Osteocyte (in vitro differentiated cells): ENCODE results near the gene INPP5D. TPM values are rescaled to one million over a fixed set of nuclear protein-coding genes. Genes with fewer than 3 reads are reported as not detected.

Source experiments
- DNase-seq: peaks from one replicate; pipeline ENCODE4 v3.0.0; 2021; ENCODE audit warnings: mixed read lengths; ENCODE audit not compliant: unreplicated experiment; ENCODE audit errors: extremely low spot score
- H3K27ac Mint-ChIP-seq: one replicate; pipeline ENCODE4 v1.8.0; 2021; ENCODE audit warnings: mild to moderate bottlenecking, mixed read lengths; ENCODE audit not compliant: unreplicated experiment
- H3K27me3 Mint-ChIP-seq: one replicate; pipeline ENCODE4 v1.8.0; 2021; ENCODE audit warnings: mixed read lengths; ENCODE audit not compliant: unreplicated experiment
- H3K36me3 Mint-ChIP-seq: one replicate; pipeline ENCODE4 v1.8.0; 2021; ENCODE audit warnings: mixed read lengths; ENCODE audit not compliant: unreplicated experiment
- H3K4me1 Mint-ChIP-seq: one replicate; pipeline ENCODE4 v1.8.0; 2021; ENCODE audit warnings: mixed read lengths; ENCODE audit not compliant: unreplicated experiment
- H3K4me3 Mint-ChIP-seq: one replicate; pipeline ENCODE4 v1.8.0; 2021; ENCODE audit warnings: mild to moderate bottlenecking, moderate library complexity, mixed read lengths; ENCODE audit not compliant: unreplicated experiment
- H3K9me3 Mint-ChIP-seq: one replicate; pipeline ENCODE4 v1.8.0; 2021; ENCODE audit warnings: mixed read lengths; ENCODE audit not compliant: unreplicated experiment
- total RNA-seq: library from RNA; stranded (reverse); gene quantifications from 2 replicates; pipeline ENCODE4 v1.2.1, GENCODE V29; 2021
- TF ChIP-seq, protein P1 (sequence below): fragments of 200-600 bp; sonication (generic); IDR thresholded peaks from 2 replicates; pipeline ENCODE4 v1.5.0; 2021; ENCODE audit warnings: antibody characterized with exemption, mild to moderate bottlenecking, moderate library complexity

The INPP5D gene
- total RNA-seq, 1 donor from 2014 or later: 0.40 TPM

GRCh38 chr2:233055362-233055761, 4.8 kb upstream of the INPP5D start:
- Mint-ChIP-seq H3K9me3 (no peaks in the 10 kb centered on the region), H3K4me3 (no peak overlapping the region), H3K4me1 (peaks cover 15% of the 10 kb centered on the region), H3K27me3 (peaks cover 28% of the 10 kb centered on the region), H3K36me3 (no peaks in the 10 kb centered on the region), H3K27ac (no peak overlapping the region)
- DNase-seq: no peak
- TF ChIP-seq, protein P1, sequence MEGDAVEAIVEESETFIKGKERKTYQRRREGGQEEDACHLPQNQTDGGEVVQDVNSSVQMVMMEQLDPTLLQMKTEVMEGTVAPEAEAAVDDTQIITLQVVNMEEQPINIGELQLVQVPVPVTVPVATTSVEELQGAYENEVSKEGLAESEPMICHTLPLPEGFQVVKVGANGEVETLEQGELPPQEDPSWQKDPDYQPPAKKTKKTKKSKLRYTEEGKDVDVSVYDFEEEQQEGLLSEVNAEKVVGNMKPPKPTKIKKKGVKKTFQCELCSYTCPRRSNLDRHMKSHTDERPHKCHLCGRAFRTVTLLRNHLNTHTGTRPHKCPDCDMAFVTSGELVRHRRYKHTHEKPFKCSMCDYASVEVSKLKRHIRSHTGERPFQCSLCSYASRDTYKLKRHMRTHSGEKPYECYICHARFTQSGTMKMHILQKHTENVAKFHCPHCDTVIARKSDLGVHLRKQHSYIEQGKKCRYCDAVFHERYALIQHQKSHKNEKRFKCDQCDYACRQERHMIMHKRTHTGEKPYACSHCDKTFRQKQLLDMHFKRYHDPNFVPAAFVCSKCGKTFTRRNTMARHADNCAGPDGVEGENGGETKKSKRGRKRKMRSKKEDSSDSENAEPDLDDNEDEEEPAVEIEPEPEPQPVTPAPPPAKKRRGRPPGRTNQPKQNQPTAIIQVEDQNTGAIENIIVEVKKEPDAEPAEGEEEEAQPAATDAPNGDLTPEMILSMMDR: no peak

DNA sequence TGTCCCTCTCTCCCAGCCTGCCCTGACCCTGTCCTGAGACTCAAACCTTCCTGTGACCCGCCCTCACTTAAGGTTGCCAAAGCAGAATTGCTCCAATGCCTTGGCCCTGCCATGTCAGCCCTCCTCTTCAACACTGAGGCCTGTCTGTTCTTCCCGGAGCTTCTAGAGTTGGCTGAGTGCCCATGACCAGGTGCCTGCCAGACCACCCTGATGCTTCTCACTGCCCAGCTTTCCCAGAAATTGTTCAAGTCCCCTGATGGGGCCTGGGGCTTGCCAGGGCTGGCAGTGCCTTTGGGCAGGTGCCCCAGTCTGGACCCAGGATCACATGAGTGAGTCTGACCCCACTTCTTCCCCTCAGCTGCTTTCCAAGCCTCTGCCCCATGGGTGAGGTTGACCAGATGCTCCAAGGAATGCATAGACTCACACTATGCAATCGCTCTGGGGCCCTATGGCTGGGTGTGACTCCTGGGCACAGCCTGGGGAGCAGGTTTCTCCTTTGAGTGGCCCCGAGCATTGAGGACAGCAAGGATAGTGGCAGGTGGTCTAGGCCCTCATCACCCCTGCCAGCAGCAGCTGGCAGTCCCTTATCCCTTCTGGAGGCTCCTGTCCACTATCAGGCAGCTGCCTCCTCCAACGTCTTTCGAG, 3.1 kb upstream of the INPP5D start:
- Mint-ChIP-seq H3K36me3 (no peaks in the 10 kb centered on the region), H3K27me3 (peaks cover 20% of the 10 kb centered on the region), H3K4me1 (peaks cover 26% of the 10 kb centered on the region), H3K4me3 (no peak overlapping the region), H3K9me3 (no peaks in the 10 kb centered on the region), H3K27ac (no peak overlapping the region)
- DNase-seq: no peak
- TF ChIP-seq, protein P1: no peak

DNA sequence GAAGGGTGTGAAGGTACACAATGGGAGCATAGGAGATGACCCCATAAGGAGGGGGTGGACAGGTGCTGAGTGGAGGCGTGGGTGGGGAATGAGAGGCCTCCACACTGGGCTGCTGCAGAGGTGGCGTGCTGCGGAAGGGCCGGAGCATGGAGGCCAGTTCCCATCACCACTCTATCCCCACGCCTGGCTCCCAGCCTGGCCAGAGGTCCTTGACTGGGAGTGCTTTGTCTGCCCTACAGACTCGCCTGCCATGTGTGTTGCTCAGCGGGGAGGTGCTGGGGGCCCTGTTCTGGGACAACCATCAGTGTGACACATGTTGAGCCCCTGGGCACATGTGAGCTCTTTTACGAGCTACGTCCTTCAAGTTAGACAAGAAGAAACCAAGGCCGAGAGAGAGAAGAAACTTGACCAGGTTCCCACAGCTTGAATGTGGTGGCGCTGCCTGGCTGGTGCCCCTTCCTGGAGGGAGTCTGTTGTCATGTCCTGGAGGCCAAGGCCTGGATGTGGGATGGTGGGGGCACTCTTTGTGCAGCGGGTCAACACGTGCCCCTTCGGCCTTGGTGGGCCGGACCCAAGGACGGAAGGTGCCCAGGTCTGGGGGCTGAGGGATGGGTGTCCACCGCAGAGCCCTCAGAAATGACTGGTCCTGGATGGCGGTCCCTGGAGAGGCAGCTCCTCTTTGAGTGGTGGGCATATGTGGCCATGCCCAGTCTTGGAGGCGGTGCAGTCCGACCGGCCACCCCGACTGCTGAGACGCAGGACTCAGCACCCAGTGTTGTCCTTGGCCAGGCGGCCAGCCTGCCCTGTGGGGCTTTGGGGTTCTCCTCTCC, 1.2 kb upstream of the INPP5D start:
- Mint-ChIP-seq H3K4me3 (no peak overlapping the region), H3K36me3 (no peaks in the 10 kb centered on the region), H3K4me1 (peaks cover 28% of the 10 kb centered on the region), H3K27me3 (peaks cover 10% of the 10 kb centered on the region), H3K27ac (no peak overlapping the region), H3K9me3 (no peaks in the 10 kb centered on the region)
- no peak for DNase-seq
- TF ChIP-seq, protein P1: no peak

DNA sequence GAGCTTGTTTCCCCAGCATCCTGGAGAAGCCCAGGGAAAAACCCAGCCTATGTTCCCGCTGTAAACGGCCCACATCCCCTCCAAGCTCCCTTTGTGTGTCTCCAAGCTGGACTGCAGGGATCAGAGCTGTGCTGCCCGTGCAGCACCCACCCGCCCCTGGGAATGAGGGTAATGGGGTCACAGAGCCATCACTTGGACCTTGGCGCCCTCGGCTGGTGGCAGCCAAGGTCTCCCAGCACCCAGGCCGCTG, 670 bp upstream of the INPP5D start:
- Mint-ChIP-seq H3K27me3 (peaks cover 10% of the 10 kb centered on the region), H3K4me1 (peaks cover 22% of the 10 kb centered on the region), H3K4me3 (no peak overlapping the region), H3K27ac (no peak overlapping the region), H3K9me3 (no peaks in the 10 kb centered on the region), H3K36me3 (no peaks in the 10 kb centered on the region)
- TF ChIP-seq, protein P1: no peak
- no peak for DNase-seq

DNA sequence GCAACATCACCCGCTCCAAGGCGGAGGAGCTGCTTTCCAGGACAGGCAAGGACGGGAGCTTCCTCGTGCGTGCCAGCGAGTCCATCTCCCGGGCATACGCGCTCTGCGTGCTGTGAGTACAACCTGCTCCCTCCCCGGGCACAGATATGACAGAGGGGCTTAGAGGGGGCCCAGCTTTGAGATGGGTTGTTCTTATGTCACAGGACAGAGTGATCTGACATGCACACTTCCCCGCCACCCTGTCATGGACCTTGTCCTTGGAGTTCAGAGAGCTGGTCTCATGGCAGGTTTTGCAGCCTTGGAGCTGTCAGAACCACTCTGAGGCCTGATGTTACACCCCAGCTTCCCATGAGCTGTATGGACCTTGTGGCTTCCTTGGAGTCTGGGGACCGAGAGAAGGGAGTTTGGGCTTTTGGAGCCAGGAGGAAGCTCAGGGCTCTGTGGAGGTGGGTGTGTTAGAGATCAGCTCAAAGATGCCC, 398 bp downstream of the INPP5D start:
- Mint-ChIP-seq H3K36me3 (no peaks in the 10 kb centered on the region), H3K27me3 (peaks cover 3% of the 10 kb centered on the region), H3K27ac (no peak overlapping the region), H3K9me3 (no peaks in the 10 kb centered on the region), H3K4me1 (peaks cover 19% of the 10 kb centered on the region), H3K4me3 (no peak overlapping the region)
- TF ChIP-seq, protein P1: no peak
- no peak for DNase-seq
